Measurements from ENCODE around the gene CHURC1.

The CHURC1 gene

DNA sequence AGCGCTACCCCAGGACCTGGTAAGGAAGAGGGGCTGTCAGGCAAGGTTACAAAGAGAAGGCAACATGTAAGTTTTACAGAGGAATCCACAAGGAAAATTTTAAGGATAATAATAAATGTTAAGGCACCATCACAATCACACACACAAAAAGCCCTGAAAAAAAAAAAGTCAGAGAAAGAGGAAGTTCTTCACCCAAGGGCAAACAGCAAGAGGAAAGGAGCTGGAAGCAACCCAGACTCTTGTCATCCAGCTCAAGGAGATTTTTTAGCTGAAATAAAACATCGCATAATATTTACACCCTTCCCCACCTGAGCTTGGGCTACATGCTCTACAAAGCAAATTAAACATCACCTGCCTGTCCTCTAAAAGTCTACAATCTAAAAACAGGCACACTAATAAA lies 44.1 kb upstream of the CHURC1 start:
- no peak for DNase-seq (ENCODE audit: low read depth, low spot score)
- H3K4me3 ChIP-seq (ENCODE audit: low read depth, low read length): no peak overlapping the region
- TF ChIP-seq, protein P1, sequence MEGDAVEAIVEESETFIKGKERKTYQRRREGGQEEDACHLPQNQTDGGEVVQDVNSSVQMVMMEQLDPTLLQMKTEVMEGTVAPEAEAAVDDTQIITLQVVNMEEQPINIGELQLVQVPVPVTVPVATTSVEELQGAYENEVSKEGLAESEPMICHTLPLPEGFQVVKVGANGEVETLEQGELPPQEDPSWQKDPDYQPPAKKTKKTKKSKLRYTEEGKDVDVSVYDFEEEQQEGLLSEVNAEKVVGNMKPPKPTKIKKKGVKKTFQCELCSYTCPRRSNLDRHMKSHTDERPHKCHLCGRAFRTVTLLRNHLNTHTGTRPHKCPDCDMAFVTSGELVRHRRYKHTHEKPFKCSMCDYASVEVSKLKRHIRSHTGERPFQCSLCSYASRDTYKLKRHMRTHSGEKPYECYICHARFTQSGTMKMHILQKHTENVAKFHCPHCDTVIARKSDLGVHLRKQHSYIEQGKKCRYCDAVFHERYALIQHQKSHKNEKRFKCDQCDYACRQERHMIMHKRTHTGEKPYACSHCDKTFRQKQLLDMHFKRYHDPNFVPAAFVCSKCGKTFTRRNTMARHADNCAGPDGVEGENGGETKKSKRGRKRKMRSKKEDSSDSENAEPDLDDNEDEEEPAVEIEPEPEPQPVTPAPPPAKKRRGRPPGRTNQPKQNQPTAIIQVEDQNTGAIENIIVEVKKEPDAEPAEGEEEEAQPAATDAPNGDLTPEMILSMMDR (IDR thresholded peaks at IDR 0.05; ENCODE audit: low read depth, low read length): no peak
- in situ Hi-C loops (cut with HindIII; ENCODE audit: low sequenced_read_pairs): no loop called here

DNA sequence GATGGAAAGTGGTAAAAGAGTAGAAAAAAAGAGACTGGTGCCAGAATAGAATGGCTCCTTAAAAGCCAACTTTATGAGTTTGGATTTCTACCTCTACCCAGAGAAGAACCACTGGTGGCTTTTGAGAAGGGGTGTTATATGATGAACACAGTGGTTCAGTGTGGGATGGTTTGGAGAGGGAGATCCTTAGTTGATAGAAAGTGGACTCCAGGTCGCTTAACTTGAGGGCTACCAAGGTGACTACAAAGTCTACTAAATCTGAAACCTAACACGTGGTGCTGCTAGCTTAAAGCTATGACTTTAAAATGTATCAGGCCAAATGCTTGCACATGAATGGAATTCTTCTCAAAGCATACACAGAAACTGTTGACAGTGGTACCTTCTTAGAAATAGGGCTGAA lies 42.9 kb upstream of the CHURC1 start:
- TF ChIP-seq, protein P1 (IDR thresholded peaks at IDR 0.05; ENCODE audit: low read depth, low read length): no peak
- in situ Hi-C loops (cut with HindIII; ENCODE audit: low sequenced_read_pairs): no loop called here
- no peak overlapping the region for H3K4me3 ChIP-seq (ENCODE audit: low read depth, low read length)
- DNase-seq (ENCODE audit: low read depth, low spot score): no peak

DNA sequence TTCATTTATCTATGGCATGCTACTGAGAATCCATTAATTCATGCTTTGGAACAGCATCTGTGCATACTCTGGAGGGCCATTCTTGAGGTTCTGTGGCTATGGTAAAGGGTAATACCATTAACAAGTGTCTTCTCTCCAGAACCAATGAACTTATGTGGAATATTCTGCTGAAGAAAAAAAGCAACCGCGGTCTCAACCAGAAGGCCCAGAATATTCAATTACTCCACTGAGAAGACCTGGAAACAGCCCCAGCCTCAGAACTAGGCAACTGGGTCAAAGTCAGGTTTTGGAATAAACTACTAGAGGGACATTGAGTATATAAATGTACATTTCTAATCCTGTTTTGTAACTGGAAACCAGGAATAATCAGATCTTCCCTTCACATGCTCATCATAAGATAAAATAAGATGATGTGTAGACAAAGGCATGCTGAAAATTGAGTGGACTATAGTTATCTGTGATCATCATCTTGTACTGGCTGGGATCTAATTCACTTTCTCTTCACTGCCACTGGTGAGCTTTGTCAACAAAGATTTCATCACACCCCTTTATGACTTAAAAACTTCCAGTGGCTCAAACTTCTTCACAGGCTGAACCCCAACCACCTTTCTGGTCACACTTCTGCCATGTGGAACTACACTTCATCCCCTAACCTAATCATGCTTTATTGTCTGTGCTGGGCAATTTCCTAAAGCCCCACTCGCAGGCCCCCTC lies 40.6 kb upstream of the CHURC1 start:
- DNase-seq (ENCODE audit: low read depth, low spot score): no peak
- H3K4me3 ChIP-seq (ENCODE audit: low read depth, low read length): no peak overlapping the region
- TF ChIP-seq, protein P1 (IDR thresholded peaks at IDR 0.05; ENCODE audit: low read depth, low read length): no peak
- in situ Hi-C loops (cut with HindIII; ENCODE audit: low sequenced_read_pairs): no loop called here

DNA sequence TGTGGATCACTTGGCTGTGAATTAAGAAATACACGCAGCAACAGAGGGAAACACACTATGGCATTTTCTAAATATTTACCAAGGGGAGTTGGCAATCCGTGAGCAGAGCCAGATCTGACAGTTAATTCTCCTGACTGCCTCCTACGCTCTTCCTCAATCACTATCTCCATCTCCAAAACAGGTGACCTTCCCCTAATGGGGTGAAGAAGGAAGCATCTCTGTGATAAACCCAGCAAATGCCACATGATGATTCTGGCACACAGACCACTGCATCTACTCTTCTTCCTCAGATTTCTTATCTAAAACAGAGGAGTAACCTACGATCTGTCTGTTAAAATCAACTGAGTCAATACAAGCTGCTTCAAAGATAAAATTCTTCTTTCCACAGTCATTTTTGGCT lies 38.9 kb upstream of the CHURC1 start:
- in situ Hi-C loops (cut with HindIII; ENCODE audit: low sequenced_read_pairs): loop anchor here (25.0 kb wide), 1 partner anchor 88 kb away; no protein-coding TSS in a partner anchor
- H3K4me3 ChIP-seq (ENCODE audit: low read depth, low read length): no peak overlapping the region
- TF ChIP-seq, protein P1 (IDR thresholded peaks at IDR 0.05; ENCODE audit: low read depth, low read length): no peak
- no peak for DNase-seq (ENCODE audit: low read depth, low spot score)

DNA sequence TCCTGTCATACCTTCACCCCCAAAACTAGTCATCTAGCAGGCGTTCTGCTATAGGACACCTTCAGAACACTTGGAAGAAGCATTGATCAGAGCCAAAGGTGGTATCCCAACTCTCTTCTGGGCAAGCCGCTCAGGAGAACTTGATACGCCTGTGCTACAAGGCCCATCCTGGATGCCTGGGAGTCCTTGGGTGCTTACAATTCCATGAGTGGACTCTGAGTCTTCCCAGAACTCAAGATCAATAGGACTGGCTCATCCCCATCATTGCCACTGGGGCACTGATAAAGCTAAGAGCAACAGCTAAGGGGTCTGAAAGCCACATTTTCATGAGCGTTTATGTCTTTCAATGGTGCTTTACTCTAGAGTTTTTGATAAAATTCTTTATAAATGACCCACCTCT lies 36.4 kb upstream of the CHURC1 start:
- TF ChIP-seq, protein P1 (IDR thresholded peaks at IDR 0.05; ENCODE audit: low read depth, low read length): no peak
- H3K4me3 ChIP-seq (ENCODE audit: low read depth, low read length): no peak overlapping the region
- DNase-seq (ENCODE audit: low read depth, low spot score): no peak
- in situ Hi-C loops (cut with HindIII; ENCODE audit: low sequenced_read_pairs): loop anchor here (25.0 kb wide), 1 partner anchor 91 kb away; no protein-coding TSS in a partner anchor

DNA sequence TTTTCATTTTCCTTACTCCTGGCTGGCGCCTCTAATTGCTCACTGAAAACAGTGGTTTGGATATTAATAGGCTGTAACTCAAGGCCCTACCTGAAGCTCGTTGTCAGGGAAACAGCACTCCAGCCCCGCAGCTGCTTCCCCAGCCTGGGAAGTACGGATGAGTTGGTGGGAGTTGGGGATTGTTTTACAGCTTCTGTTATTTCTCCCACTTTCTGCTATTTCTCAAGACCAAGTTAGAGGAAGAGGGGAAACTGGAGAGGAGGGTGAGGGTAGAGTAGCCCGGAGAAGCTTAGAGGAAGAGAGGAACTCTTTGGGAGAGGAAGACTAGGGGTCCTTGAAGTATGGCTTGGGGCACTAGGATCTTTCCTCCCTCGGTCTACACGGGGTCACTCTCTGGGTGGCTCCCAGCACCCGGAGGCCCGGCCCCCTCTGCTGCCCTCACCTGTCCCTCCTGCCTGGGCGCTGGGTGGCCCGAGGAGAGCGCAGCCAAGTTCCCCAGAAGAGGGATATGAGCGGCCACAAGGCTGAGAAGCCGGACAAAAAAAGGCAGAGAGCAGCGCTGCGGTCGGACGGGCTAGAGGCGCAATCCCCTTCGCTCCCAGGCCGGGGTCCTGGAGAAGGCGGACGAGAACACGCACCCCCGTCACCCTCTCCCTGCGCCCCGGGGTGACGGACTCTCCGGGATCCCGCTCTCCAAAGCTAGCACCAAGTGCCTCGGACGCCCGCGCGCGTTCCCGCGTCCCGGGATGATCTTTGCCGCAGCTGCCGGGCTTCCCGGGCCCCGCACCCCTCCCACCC lies 35.2 kb upstream of the CHURC1 start:
- TF ChIP-seq, protein P1 (IDR thresholded peaks at IDR 0.05; ENCODE audit: low read depth, low read length): no peak
- DNase-seq (ENCODE audit: low read depth, low spot score): no peak
- in situ Hi-C loops (cut with HindIII; ENCODE audit: low sequenced_read_pairs): loop anchor here (25.0 kb wide), 1 partner anchor 92 kb away; no protein-coding TSS in a partner anchor
- no peak overlapping the region for H3K4me3 ChIP-seq (ENCODE audit: low read depth, low read length)
